Esophagus squamous epithelium (tissue), 5 donors: ENCODE data around the gene CLSTN1. TPM values are rescaled to one million over a fixed set of nuclear protein-coding genes. Genes with fewer than 3 reads are reported as not detected.

Source experiments
- DNase-seq: peaks from one replicate; lab custom pipeline; 2025; lab: John Stamatoyannopoulos, UW
- H3K27ac ChIP-seq, 4 donors: fragments of 200-600 bp; sonication (generic); one replicate each; pipeline ENCODE4 v1.5.1; 2016 to 2019; ENCODE audit warnings: mild to moderate bottlenecking in 1 of 4
- H3K27me3 ChIP-seq, 4 donors: fragments of 200-600 bp; sonication (generic); 1 replicate in 3 of 4; 2 replicates in 1 of 4; pipeline versions ENCODE4 v1.5.1 to v1.6.0; 2017 to 2021; ENCODE audit warnings: antibody characterized with exemption in 1 of 4
- H3K36me3 ChIP-seq, 3 donors: fragments of 200-600 bp; sonication (generic); one replicate each; pipeline ENCODE4 v1.5.1; 2016 to 2019
- H3K4me1 ChIP-seq, 3 donors: fragments of 200-600 bp; sonication (generic); one replicate each; pipeline ENCODE4 v1.5.1; 2017 to 2019
- H3K4me3 ChIP-seq, 4 donors: fragments of 200-600 bp; sonication (generic); 1 replicate in 3 of 4; 2 replicates in 1 of 4; pipeline ENCODE4 v1.5.1; 2016 to 2019; ENCODE audit warnings: mild to moderate bottlenecking in 2 of 4, moderate library complexity in 1 of 4
- H3K9me3 ChIP-seq, 3 donors: fragments of 200-600 bp; sonication (generic); one replicate each; pipeline ENCODE4 v1.5.1; 2016 to 2019
- CTCF ChIP-seq, 6 experiments: fragments of 450-650 bp in 4 of 6; fragments of 200-600 bp in 2 of 6; sonication (generic) in 2 of 6; IDR thresholded peaks; one replicate each; pipeline ENCODE4 v1.5.1; 2016 to 2019; ENCODE audit warnings: antibody characterized with exemption in 6 of 6, mild to moderate bottlenecking in 4 of 6, moderate library complexity in 4 of 6
- POLR2A ChIP-seq, 4 donors: fragments of 450-650 bp; IDR thresholded peaks; one replicate each; pipeline ENCODE4 v1.6.1; 2017; ENCODE audit warnings: antibody characterized with exemption in 4 of 4, mild to moderate bottlenecking in 4 of 4, moderate library complexity in 3 of 4
- WGBS, 2 donors: methylation state at CpG; one replicate each; pipeline ENCODE4 v1.1.5; 2018; 5-methylcytosine and 5-hydroxymethylcytosine counted together
- intact Hi-C: fragments of 100-400 bp; cut with DNase I; formaldehyde crosslinking; loops from one replicate; pipeline ENCODE4 v1.15.0; 2022
- total RNA-seq, 4 donors: library from RNA; depleted of rRNA; stranded (reverse); fragments of >200 nt; gene quantifications; one replicate each; pipeline ENCODE4 v1.1.0, GENCODE V29; 2016
- donor health status: DM: yes; HTN: yes; CAD: no.

Gene CLSTN1
- total RNA-seq, 4 donors from 2014 or later, result 57.3 to 68.4 (median 65.3) TPM

- Histone ChIP-seq H3K36me3 (peaks cover 0 to 60% (median 12%) of the 10 kb centered on the region in 3 donors), H3K9me3 (no peaks in the 10 kb centered on the region), H3K27me3 (no peaks in the 10 kb centered on the region), H3K4me1 (peaks cover 33 to 94% (median 47%) of the 10 kb centered on the region in 3 donors), H3K27ac (peak overlapping the region; percentile 50 to 89 (median 78)), H3K4me3 (no peak overlapping the region)
- TF ChIP-seq POLR2A (IDR thresholded peaks at IDR 0.05), result no peak
- TF ChIP-seq CTCF (IDR thresholded peaks at IDR 0.05), result no peak
- 83 to 100% methylated on average over 1 to 4 of the region's 9 CpGs for WGBS, 2 donors
- intact Hi-C loops, result no loop called here
- DNase-seq, result no peak
These were observed 47.3 kb upstream of the CLSTN1 start for GRCh38 chr1:9871021-9871420.

GRCh38 chr1:9870572-9870971, 46.8 kb upstream of the CLSTN1 start:
- H3K27ac ChIP-seq, result peak overlapping the region; percentile 50 to 89 (median 78)
- 57% methylated on average over 3 of the region's 4 CpGs; no CpG with 5 or more reads in 1 of the 2 donors for WGBS, 2 donors

GRCh38 chr1:9869831-9870251, 46.1 kb upstream of the CLSTN1 start:
- no peak for DNase-seq
- H3K36me3 ChIP-seq, result peaks cover 0 to 72% (median 12%) of the 10 kb centered on the region in 3 donors
- peaks cover 30 to 87% (median 40%) of the 10 kb centered on the region in 3 donors for H3K4me1 ChIP-seq
- WGBS, 2 donors, result 36 to 44% methylated on average over 12 to 13 of the region's 13 CpGs
- no peaks in the 10 kb centered on the region for H3K9me3 ChIP-seq
- H3K27me3 ChIP-seq, result no peaks in the 10 kb centered on the region
- H3K27ac ChIP-seq, result peak overlapping the region; percentile 73 to 90 (median 84)
- H3K4me3 ChIP-seq, result no peak overlapping the region
- TF ChIP-seq POLR2A (IDR thresholded peaks at IDR 0.05), result no peak
- TF ChIP-seq CTCF (IDR thresholded peaks at IDR 0.05), result no peak
- intact Hi-C loops, result loop anchor here (5.0 kb wide), 1 partner anchor 83 kb away; no protein-coding TSS in a partner anchor

More at GRCh38 chr1:9870572-9870971, 46.8 kb upstream of the CLSTN1 start:
- no peak overlapping the region for H3K4me3 ChIP-seq
- H3K27me3 ChIP-seq, result no peaks in the 10 kb centered on the region
- intact Hi-C loops, result no loop called here
- H3K36me3 ChIP-seq, result peaks cover 0 to 64% (median 12%) of the 10 kb centered on the region in 3 donors
- H3K9me3 ChIP-seq, result no peaks in the 10 kb centered on the region
- TF ChIP-seq CTCF (IDR thresholded peaks at IDR 0.05) (no peak), POLR2A (IDR thresholded peaks at IDR 0.05) (no peak)
- H3K4me1 ChIP-seq, result peaks cover 33 to 94% (median 47%) of the 10 kb centered on the region in 3 donors
- no peak for DNase-seq

GRCh38 chr1:9868244-9868590, 44.5 kb upstream of the CLSTN1 start:
- Histone ChIP-seq H3K9me3 (no peaks in the 10 kb centered on the region), H3K4me1 (peaks cover 18 to 84% (median 34%) of the 10 kb centered on the region in 3 donors), H3K36me3 (peaks cover 0 to 88% (median 18%) of the 10 kb centered on the region in 3 donors), H3K27me3 (no peaks in the 10 kb centered on the region), H3K27ac (peak overlapping the region in 2 of 4 donors; percentile 89 to 90), H3K4me3 (no peak overlapping the region)
- no peak for DNase-seq
- intact Hi-C loops, result loop anchor here (5.0 kb wide), 1 partner anchor 81 kb away; no protein-coding TSS in a partner anchor
- no peak for TF ChIP-seq POLR2A (IDR thresholded peaks at IDR 0.05)
- TF ChIP-seq CTCF (IDR thresholded peaks at IDR 0.05), result no peak
- 49 to 76% methylated on average over 2 to 3 of the region's 3 CpGs for WGBS, 2 donors

- H3K4me3 ChIP-seq, result no peak overlapping the region
- intact Hi-C loops, result loop anchor here (5.0 kb wide), 1 partner anchor 80 kb away; no protein-coding TSS in a partner anchor
- TF ChIP-seq POLR2A (IDR thresholded peaks at IDR 0.05), result no peak
- peak; percentile 92 to 99 (median 98) for TF ChIP-seq CTCF (IDR thresholded peaks at IDR 0.05)
- DNase-seq, result peak; percentile 47
- no peaks in the 10 kb centered on the region for H3K9me3 ChIP-seq
- peaks cover 12 to 79% (median 28%) of the 10 kb centered on the region in 3 donors for H3K4me1 ChIP-seq
- H3K27me3 ChIP-seq, result no peaks in the 10 kb centered on the region
- H3K27ac ChIP-seq, result peak overlapping the region in 2 of 4 donors; percentile 89 to 90
- peaks cover 0 to 94% (median 18%) of the 10 kb centered on the region in 3 donors for H3K36me3 ChIP-seq
- 44 to 77% methylated on average over 6 to 11 of the region's 15 CpGs for WGBS, 2 donors
These were observed 43.9 kb upstream of the CLSTN1 start for GRCh38 chr1:9867408-9868243.
